ENCODE measurements around the gene GRIN3B.
"Not testable (repeated sequence)": the region's sequence is repeated elsewhere in the genome, so short reads cannot be mapped to it uniquely, and the experiment has no call there.

Gene GRIN3B

DNA sequence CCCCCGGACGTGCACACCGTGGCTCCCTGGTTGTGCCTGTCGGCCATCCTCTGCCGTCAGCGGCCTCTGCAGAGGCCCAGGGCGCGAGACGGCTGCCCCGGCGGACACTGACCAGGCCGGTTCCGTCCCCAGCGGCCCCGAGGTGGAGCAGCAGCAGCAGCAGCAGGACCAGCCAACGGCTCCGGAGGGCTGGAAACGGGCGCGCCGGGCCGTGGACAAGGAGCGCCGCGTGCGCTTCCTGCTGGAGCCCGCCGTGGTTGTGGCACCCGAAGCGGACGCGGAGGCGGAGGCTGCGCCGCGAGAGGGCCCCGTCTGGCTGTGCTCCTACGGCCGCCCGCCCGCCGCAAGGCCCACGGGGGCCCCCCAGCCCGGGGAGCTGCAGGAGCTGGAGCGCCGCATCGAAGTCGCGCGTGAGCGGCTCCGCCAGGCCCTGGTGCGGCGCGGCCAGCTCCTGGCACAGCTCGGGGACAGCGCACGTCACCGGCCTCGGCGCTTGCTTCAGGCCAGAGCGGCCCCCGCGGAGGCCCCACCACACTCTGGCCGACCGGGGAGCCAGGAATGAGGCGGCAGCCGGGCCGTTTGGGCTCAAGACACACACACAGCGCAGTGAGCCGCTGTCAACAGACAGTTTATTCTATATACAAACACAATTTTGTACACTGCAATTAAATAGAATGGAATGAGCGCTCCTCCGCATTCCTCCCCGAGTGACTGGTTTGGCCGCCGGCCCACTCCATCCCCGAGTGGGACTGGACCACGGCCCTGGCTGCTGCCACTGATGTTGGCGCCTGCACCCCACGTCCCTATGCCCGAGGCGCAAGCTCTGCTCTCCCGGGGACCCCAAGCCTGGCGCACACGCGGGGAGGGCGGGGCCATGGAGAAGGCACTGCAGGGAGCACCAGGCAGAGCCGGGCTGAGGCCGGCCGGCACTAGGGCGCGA, 9.1 kb downstream of the GRIN3B start:
- no peak for DNase-seq

DNA sequence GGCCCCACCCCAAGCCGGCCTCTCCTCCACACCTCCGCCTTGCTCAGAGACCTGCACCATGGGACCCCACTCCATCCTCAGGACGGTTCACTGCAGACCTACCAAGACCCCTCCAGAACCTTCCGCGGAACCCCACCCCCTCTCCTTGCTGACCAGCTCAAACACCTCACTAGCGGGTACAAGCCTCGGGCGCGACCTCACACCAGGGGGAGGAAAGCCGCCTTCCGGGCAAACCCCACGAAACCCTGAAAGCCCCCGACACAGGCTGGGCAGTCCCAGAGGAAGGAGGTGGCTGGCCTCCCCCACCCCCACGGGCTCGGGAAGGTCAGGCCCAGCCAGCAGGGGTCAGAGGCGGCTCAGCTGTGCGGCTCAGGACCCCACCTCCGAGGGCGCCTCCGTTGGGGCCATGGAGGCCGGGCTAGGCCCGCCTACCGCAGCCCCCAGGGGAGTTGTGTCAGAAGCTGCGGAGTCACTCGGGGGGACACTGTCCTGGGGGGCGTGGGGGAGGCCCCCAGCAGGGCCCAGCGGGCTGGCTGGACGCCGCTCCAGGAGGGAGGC, 9.8 kb downstream of the GRIN3B start:
- no peak for DNase-seq

DNA sequence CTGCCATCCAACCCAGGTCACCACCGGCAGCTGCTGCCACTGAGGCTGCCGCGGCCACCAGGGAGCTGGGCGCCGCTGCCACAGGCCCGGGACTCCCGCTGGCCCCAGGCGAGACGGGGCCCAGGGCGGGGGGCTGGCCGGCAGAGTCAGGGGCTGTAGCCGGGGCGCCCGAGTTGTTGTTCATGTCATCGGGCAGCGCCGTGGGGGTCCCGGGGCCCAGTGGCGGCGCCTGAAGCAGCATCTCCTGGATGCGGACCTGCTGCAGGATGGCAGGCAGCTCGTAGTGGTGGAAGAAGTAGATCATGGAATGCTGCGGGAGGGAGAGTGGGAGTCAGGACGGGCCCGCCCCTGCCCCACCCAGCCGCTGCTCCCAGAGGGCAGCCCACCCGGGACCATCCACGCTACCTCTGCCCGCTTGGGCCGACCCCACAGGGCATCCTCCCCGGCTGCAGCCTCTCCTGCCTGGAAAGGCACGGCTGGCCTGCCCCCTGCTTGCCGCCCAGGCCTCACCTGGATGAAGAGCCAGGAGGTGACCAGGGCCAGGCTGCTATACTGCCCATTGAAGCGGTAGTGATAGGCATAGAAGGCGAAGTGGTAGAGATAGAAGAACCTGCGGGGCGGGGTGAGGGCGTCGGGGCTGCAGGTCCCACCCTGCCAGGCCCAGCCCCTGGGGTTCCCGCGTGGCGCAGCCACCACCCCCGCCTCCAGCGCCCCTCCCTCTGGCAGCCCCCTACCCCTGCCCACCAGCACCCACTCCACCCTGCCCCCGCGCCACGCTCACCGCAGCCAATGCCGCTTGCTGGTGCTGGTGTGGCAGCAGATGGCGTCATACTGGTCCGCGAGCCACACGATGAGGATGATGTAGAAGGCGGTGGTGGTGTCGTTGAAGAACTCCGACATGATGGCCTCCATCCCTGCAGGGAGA, 10.6 kb downstream of the GRIN3B start:
- DNase-seq, result no peak

DNA sequence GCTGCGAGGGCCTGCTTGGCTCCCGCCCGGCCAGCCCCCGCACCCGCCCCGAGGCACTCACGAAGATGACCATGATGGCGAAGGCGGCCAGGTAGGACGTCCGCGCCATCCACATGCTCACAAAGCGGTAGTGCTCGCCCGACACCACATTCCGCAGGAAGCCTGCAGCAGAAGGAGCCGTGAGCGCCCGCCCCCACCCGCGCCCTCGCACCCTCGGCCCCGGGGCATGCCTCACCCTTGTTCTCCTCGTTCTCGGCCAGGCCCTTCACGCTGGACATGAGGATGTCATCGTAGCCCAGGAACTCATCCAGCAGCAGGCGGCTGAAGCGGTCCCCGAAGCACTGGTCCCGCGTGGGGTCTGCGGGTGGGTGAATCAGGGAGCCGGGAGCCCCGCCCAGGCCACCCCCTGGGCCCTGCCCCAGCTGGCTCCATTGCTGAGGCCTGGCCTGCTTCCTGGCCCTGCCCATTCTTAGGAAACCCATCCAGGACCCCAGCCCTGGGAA, 11.7 kb downstream of the GRIN3B start:
- DNase-seq, result no peak

DNA sequence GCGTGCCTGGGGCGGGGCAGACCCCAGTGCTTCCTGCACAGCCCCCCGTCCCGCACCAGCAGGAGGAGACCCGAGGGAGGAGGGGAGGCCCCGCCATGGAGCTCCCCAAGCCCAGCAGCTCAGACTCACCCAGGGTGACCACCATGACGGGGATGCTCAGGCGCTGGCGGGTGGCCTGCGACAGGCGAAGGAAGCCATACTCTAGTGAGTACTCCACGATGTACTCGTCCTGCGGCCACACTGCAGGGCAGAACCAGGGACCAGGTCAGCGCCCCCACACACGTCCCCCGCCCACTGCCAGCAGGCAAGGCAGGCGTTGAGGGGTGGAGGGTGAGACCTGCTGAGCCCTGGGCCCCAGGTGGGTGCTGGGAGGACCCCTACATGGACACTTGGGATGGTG, 12.1 kb downstream of the GRIN3B start:
- no peak for DNase-seq

DNA sequence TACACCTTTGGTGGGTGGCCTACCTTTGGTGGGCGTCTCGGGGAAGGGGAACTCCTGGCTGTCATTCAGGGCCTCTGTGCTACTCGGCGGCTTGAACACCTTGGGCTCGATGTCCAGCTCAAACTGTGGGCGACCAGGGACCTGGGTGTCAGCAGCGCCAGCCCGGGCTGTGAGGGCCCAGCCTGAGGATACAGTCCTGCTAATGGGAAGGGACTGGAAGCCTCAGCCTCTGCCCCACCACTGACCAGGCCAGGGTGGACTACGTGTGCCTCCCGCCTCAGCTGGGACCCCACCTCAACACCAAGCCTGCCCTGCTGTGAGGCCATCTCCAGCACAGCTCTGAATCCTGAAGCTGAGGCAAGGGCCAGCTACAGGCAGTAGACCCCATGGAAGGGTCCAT, 13.0 kb downstream of the GRIN3B start:
- DNase-seq, result no peak

DNA sequence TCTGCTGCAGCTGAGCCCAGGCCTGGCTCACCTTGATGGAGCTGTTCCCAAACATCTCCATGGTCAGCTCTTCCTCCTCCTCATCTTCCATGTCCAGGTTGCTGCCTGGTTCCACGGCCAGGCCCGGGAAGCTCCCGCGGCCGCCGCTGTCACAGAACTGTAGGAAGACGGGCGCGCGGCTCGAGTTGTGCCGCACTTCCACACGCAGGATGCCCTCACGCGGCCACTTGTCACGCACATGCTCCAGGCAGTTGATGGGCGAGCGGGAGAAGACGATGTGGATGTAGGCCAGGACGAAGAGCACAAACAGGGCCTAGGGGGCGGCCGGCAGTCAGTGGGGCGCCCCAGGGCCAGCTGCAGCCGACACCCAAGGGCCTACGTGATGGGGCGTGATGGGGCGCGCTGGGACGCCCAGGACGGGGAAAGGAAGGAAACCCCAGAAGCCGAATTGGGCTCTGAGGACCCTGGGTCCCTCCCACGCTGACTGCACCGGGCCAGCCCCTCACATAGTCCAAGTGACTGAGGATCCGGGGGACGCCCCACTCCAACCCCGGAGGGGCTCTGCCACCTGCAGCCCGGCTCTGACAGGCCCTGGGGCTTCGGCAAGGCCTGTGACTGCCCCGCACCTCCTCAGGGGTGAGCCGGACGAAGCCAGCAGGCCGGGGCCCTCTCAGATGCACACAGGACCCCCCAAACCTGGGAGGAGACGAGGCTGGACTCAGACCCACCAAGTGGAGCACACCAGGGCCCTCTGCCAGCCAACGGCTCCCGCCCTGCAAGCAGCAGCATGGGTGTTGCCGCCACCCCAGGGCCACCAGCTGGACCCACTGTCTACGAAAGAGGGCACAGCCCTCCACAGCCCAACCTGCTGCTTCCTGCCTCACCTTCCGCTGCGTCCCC, 14.2 kb downstream of the GRIN3B start:
- DNase-seq, result no peak

DNA sequence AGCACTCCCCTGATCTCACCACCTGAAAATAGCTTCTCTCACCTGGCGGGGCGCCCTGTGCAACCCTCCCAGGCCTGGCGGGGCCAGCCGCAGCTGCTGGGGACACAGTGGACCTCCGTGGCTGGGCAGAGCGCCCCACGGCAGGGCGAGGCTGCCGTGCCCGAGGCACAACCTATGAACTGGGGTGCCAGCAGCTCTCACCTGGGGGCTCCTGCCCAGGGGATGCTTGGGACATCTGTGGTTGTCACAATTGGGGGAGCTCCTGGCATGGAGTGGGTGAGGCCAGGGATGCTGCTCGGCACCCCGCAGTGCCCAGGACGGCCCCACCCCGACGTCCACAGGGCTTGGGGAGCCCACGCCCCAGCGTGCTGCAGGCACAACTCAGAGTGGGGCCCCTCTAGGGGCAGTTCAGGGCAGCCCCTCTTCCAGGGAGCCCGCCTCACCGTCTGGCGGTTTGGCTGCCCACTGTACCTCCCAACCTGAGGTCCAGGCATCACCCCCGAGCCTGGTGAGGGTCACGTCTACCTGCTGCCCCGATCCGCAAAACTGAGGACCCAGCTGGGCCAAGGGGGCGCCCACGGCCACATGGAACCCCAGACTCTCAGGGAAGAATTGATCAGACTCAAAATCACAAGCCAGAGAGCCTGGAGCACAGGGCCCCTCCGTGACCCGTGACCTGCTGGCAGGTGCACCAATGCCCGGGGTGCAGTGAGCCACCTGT, 15.0 kb downstream of the GRIN3B start:
- DNase-seq, result no peak

DNA sequence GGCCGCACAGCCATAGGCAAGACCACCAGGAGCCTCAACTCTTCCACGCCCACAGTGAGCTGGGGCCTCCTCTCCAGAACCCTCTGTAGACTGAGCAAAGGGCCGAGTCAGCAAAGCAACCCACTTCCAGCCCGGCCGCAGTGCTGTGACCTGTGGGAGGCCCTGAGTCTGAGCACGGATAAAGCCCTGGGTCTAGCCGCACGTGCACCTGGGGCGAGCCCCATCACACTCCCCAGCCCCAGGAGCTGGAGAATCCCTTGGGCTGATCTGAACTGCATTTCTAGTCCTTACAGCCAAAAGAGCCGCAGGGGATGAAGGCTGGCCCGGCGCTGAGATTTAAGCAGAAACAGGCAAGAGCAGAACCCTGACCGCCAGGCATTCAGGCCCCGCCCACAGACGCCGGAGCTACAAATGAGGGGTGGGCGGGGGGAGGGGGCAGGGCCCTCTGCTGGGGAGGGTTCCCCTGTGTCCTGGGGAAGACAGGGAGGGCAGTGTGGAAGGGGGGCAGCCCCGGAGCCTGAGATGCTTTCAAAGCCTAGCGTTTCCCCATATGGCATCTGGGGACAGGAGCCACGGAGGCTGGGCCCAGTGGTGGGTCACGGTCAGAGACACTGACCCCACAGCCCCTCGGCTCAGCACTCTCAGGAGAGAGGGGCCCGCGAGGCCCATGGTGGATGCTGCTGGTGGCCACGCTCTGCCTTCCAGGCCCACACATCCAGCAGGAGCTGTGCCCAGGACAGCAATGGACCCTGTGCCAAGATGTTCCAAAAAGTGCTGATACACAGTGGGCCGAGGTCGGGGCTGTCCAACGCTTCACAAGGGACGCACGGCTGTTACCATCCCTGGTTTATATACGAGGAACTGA, 15.8 kb downstream of the GRIN3B start:
- DNase-seq, result no peak

DNA sequence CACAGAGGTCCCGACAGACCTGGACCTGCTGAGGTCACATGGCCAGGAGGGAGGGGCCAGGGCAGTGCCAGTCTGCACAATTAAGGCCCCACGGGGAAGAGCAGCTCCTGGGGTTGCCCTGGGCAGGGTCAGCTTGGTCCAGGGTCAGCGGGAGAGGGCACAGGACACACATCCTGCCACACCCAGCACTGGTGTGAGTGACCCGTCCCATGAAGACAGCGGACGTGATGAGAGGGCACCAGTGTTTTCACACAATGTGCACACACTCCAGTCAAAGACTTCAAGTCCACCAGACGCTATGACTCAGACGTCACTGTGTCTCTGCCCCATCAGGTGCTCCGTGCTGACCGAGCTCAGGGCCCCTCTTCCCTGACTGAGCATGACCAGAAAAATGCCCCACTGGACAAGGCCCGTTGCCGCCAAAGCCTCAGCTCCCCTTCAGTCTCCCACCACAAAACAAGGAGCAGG, 16.5 kb downstream of the GRIN3B start:
- no peak for DNase-seq

DNA sequence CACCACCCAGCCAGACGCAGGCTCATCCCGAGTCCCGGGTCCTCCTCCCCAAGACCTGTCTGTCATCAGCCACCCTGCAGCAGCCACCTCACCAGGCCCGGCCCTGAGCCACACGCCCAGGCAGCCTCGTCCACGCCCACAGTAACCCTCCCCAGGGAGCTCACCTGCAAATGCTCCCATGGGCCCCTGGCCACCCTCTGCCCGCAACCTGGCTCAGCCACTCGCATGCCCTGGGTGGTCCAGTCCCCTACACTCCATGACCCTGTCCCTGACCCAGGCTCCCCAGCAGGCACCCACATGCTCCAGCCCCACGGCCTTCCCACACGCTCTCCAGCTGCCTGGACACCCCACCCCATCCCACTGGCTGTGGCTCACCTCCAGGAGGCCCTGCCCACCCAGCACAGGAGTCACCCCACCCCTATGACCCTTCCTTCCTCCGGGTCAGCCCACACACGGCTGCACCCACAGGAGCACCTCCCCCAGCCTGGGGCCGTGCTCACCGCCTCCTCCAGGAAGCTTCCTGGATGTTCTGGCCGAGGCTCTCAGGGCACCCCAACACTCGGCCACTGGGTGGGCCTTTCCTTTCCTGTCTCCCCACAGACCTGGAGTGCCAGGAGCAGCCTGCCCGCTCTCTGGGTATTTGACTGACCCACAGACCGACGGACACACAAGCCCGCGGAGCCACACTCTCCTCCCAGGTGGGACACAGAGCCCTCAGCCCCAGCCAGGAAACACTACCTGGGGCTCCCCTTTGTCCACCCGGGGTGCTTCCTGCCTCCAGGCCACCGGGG, 17.1 kb downstream of the GRIN3B start:
- no peak for DNase-seq

DNA sequence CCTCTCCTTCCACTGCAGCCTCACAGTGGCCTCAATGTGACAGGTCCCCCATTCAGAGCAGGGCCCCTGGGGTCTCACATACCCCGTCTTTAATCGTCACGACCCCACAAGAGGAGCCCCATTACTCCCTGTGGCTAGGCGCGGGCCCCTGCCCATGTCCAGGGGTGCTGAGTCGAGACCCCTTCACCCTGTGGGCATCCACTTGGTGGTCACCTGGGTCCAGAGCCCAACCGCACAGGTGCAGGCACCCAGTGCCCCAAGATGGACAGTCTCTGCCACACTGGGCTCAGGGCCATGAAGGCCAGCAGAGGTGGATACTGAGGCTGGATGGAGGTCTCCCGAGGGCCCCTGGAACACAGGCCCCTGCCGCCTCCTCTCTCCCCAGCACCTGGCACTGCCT, 17.7 kb downstream of the GRIN3B start:
- DNase-seq, result no peak

DNA sequence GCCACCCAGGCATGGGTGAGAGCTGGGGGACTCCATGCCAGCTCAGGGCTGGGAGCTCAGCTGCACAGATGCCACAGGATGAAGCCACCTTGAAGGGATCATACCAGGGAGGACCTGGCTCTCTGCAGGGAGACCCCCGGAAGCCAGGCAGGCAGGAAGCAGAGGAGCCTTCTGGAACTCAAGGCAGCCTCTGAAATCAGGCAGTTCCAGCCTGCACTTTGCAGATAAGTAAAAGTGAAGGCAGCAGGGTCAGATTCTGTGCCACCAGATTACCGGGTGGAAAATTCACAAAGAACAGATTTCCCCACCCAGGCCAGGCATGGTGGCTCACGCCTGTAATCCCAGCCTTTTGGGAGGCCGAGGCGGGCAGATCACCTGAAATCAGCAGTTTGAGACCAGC, 18.2 kb downstream of the GRIN3B start:
- no peak for DNase-seq

DNA sequence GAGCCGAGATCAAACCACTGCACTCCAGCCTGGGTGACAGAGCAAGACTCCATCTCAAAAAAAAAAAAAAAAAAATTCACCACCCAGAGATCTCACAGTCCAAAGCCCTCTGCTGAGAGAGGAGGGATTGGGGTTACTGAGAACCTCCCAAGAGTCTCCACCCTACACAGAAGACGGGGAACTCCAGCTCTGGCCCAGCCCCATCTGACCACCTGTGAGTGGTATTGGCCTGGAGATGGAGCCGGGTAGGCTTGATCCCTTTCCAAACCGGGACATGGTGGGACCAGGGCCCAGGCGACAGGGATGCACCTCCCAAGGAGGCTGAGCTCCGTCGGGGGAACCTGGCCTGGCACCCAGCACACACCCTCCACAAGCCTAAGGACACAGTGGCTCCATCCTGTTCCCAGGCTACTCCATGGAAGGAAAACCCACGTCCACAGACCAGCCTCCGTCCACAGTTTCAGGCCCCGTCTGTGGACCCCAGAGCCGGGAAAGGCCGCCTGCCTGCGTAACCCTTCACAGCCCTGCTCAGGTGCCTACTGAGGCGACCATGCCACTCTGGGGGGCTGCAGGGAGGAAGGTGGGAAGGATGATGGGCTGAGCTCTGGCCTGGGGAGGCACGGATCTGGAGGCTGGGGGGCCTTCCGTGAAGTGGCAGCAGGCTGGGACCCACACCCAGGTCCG, 18.9 kb downstream of the GRIN3B start:
- DNase-seq, result no peak

DNA sequence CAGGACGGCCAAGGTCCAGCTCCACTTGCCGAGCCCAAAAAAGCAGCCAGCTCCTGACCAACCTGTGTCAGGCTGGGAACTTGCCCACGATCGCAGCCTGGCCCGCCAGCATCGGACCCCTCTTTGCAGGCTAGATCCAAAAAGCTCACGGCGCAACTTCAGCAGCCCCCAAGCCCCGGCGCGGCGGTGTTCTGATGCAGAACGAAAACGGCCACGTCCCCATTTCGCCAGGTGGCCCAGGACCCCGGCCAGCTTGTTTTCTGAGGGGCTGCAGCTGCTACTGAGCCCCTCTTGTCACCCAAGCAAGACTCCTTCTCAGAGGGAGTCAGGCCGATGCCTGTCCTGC, 19.4 kb downstream of the GRIN3B start:
- no peak for DNase-seq

DNA sequence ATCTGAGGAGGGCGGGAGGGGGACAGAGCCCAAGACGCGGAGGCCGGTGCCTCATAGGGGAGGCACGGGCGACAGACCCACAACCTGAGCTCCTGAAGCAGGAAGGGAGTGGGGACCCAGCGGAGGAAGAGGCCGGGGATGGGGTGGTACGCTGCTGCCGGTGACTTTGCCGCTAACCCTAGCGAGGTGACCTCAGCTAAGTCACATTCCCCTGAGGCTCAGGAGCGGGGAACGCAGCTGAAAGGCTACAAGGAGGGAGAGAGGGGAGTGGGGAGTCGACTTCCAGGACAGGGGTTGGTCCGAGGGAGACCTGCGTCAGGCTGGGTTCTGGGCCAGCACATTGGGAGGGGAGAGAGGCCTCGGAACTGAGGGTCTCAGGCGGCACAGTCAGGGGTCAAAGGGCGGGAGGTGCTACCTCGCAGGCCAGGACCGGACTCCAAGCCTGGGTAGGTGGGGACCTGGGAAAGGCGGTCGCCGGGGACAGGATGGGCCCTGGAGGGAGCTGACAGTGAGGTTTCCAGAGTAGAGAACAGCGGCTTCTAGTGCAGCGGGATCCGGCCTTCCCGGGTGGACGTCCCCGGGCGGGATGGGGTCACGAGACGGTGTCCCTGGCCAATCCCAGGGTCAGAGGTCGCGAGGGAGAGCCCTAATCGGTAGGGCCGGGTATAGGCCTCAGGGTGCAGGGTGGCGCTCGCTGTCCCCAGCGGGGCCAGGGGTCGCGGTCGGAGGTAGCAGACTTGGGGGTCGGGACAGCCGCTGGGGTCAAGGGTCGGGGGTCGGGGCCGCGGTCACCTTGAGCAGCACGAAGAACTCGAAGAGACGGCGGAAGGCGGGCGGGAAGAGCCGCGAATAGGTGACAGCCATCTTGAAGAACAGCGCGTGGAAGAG, 20.0 kb downstream of the GRIN3B start:
- DNase-seq, result no peak

DNA sequence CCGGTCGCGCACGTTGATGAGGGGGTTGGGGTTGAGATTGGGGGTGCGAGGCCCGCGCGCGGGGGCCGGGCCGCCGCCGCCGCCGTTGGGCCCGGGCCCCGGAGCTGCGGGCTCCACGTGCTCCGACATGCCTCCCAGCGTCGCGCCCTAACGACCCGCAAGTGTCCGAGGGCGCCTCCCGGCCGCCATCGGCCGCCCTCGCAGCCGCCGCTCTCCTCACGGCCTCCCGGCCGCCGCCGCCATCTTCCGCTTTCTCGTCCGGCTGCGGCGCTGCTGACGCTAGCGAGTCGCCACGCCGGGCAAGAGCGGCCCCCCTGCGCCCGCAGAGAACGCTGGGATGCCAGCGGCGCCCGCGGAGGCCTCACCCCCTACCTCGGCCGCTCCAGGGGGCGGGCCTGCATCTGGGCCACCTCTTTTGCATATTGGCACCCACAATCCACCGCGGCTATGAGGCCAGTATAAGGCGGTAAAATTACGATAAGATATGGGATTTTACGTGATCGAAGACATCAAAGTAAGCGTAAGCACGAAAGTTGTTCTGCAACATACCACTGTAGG, 20.7 kb downstream of the GRIN3B start, which contains the start of gene TMEM259:
Gene TMEM259, minus strand, starts transcription at position 256 of the 558 bp plus-strand sequence. Its CDS starts 127 bp downstream, at position 129.
- DNase-seq, result peak; percentile 98

DNA sequence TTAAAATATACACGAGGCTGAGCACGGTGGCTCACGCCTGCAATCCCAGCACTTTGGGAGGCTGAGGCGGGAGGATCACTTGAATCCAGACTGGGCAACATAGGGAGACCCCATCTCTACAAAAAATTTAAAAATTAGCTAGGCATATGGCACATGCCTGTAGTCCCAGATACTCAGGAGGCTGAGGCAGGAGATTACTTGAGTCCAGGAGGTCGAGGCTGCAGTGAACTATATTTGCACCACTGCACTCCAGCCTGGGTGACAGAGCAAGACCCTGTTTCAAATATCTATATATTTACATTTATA, 23.6 kb downstream of the GRIN3B start:
- DNase-seq, result not testable (repeated sequence)

Measured in effector CD4-positive, alpha-beta T cell (primary cell).